Measurements from ENCODE around the gene CACNA1D.

- TF ChIP-seq CTCF (IDR thresholded peaks at IDR 0.05; ENCODE audit: insufficient read depth, low read length, poor library complexity, severe bottlenecking) = no peak
- TF ChIP-seq EZH2phosphoT487 (conservative IDR thresholded peaks at IDR 0.05; ENCODE audit: low read length) = no peak
These were observed 272.3 kb downstream of the CACNA1D start for GRCh38 chr3:53766706-53767105.

Measured in SU-DHL-6 (cell line).